ENCODE data around the gene SPDYE6. TPM values are rescaled to one million over a fixed set of nuclear protein-coding genes. Genes with fewer than 3 reads are reported as not detected.
"Not testable (repeated sequence)": the region's sequence is repeated elsewhere in the genome, so short reads cannot be mapped to it uniquely, and the experiment has no call there.

Gene SPDYE6
- total RNA-seq, 1 donor from 2014 or later: not detected

- DNase-seq (ENCODE audit: extremely low spot score in 2 of 2): no peak
Observed at GRCh38 chr7:102376964-102377466, 20.8 kb upstream of the SPDYE6 start.

DNA sequence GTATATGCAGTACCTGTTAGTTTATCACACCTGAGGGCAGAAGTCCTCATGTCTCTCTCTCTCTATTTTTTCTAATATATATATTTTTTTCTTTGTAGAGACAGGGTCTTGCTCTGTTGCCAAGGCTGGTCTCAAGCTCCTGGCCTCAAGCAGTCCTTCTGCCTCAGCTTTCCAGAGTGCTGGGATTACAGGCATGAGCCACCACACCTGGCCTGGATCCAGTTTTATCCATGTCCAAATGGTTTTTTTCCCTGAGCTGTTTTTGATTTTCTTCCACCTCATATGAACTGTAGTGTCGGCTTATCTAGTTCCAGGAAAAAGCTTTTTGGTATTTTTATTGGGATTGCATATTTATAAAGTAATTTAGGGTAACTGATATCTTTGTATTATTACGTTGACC, 16.6 kb upstream of the SPDYE6 start:
- intact Hi-C loops (cut with DNase I); H3K4me1 ChIP-seq; H3K36me3 ChIP-seq; H3K27ac ChIP-seq; H3K9me3 ChIP-seq; DNase-seq (ENCODE audit: extremely low spot score in 2 of 2); H3K4me3 ChIP-seq; H3K27me3 ChIP-seq: not testable (repeated sequence)

More at GRCh38 chr7:102376964-102377466, 20.8 kb upstream of the SPDYE6 start:
- TF ChIP-seq POLR2AphosphoS5 (IDR thresholded peaks at IDR 0.05; ENCODE audit: insufficient read depth in 1 of 2, low read depth in 1 of 2) (no peak), POLR2A (IDR thresholded peaks at IDR 0.05) (no peak)
- TF ChIP-seq, protein P1, sequence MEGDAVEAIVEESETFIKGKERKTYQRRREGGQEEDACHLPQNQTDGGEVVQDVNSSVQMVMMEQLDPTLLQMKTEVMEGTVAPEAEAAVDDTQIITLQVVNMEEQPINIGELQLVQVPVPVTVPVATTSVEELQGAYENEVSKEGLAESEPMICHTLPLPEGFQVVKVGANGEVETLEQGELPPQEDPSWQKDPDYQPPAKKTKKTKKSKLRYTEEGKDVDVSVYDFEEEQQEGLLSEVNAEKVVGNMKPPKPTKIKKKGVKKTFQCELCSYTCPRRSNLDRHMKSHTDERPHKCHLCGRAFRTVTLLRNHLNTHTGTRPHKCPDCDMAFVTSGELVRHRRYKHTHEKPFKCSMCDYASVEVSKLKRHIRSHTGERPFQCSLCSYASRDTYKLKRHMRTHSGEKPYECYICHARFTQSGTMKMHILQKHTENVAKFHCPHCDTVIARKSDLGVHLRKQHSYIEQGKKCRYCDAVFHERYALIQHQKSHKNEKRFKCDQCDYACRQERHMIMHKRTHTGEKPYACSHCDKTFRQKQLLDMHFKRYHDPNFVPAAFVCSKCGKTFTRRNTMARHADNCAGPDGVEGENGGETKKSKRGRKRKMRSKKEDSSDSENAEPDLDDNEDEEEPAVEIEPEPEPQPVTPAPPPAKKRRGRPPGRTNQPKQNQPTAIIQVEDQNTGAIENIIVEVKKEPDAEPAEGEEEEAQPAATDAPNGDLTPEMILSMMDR (IDR thresholded peaks at IDR 0.05): no peak
- Histone ChIP-seq H3K36me3 (peaks cover 0 to 25% of the 10 kb centered on the region in 2 donors), H3K9me3 (no peaks in the 10 kb centered on the region), H3K4me3 (no peak overlapping the region), H3K27ac (no peak overlapping the region), H3K27me3 (no peaks in the 10 kb centered on the region), H3K4me1 (no peaks in the 10 kb centered on the region)
- intact Hi-C loops (cut with DNase I): no loop called here

DNA sequence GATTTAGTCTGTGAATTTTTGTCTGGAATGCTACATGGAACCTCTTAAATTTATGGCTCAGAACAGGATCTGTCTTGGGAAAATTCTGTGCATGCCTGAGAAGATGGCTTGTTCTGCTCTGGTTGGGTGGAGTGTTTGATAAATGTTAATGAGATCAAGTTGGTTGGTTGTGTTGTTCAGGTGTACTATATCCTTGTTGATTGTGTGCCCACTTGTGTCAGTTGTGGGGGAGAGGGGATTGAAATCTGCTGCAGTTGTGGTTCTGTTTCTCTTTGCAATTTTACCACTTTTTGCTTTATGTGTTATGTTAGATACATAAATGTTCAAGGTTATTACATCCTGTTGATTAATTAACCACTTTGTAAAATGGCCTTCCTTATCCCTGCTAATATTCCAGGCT, 13.8 kb upstream of the SPDYE6 start:
- DNase-seq (ENCODE audit: extremely low spot score in 2 of 2); H3K4me3 ChIP-seq; H3K4me1 ChIP-seq; H3K36me3 ChIP-seq; H3K27ac ChIP-seq; H3K27me3 ChIP-seq; intact Hi-C loops (cut with DNase I); H3K9me3 ChIP-seq: not testable (repeated sequence)

DNA sequence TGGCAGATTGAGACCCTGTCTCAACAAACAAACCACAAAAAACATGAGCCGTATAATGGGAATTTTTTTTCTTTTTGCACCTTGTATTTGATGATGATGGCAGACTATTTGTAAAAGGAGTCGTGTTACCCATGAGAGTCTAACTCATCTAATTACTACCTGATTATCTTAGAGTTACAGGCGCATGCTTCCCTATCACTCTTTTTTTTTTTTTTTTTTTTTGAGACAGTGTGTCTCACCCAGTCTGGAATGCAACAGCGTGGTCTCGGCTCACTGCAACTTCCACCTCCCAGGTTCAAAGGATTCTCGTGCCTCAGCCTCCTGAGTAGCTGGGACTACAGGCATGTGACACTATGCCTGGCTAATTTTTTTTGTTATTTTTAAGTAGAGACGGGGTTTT, 9.1 kb upstream of the SPDYE6 start:
- H3K4me1 ChIP-seq; H3K4me3 ChIP-seq; H3K27me3 ChIP-seq; H3K9me3 ChIP-seq; DNase-seq (ENCODE audit: extremely low spot score in 2 of 2); H3K27ac ChIP-seq; intact Hi-C loops (cut with DNase I); H3K36me3 ChIP-seq: not testable (repeated sequence)

- Histone ChIP-seq H3K4me3 (peak overlapping the region; percentile 68 to 89), H3K27ac (peak overlapping the region; percentile 82)
- H3K27me3 ChIP-seq; intact Hi-C loops (cut with DNase I); H3K36me3 ChIP-seq; DNase-seq (ENCODE audit: extremely low spot score in 2 of 2); H3K9me3 ChIP-seq; H3K4me1 ChIP-seq: not testable (repeated sequence)
Observed at GRCh38 chr7:102364394-102364886, 8.2 kb upstream of the SPDYE6 start.

GRCh38 chr7:102363549-102364393, 7.5 kb upstream of the SPDYE6 start:
- peak; percentile 82 to 96 for TF ChIP-seq POLR2AphosphoS5 (IDR thresholded peaks at IDR 0.05; ENCODE audit: insufficient read depth in 1 of 2, low read depth in 1 of 2)
- TF ChIP-seq, protein P1 (IDR thresholded peaks at IDR 0.05): peak in 1 of 3 experiments; percentile 10
- H3K4me1 ChIP-seq; H3K9me3 ChIP-seq; intact Hi-C loops (cut with DNase I); H3K27me3 ChIP-seq; H3K36me3 ChIP-seq: not testable (repeated sequence)
- peak overlapping the region; percentile 82 for H3K27ac ChIP-seq
- DNase-seq (ENCODE audit: extremely low spot score in 2 of 2): peak; percentile 97 to 98
- peak overlapping the region; percentile 68 to 89 for H3K4me3 ChIP-seq

DNA sequence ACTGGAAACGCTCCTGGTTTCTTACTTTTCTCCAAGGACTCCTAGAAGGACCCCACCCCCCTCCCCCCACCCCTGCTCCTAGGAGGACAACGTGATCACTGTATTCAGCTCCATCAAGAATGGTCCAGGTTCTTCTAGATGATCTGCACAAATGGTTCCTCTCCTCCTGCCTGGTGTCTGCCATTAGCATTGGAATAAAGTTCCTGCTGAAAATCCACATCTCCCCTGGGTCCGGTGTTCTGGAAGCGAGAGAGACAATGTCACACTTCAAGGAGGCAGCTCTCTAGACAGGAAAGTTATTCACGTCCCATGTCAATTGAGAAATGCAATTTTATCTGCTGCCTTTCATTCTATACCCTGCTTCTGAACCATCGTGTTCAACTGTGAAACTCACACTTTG, 9.3 kb downstream of the SPDYE6 start:
- H3K27me3 ChIP-seq; H3K36me3 ChIP-seq; DNase-seq (ENCODE audit: extremely low spot score in 2 of 2); H3K4me1 ChIP-seq; intact Hi-C loops (cut with DNase I); H3K4me3 ChIP-seq; H3K9me3 ChIP-seq; H3K27ac ChIP-seq: not testable (repeated sequence)

- intact Hi-C loops (cut with DNase I); H3K9me3 ChIP-seq; H3K4me1 ChIP-seq; H3K27me3 ChIP-seq; DNase-seq (ENCODE audit: extremely low spot score in 2 of 2); H3K27ac ChIP-seq; H3K4me3 ChIP-seq; H3K36me3 ChIP-seq: not testable (repeated sequence)
Observed at GRCh38 chr7:102340599-102341368, 15.5 kb downstream of the SPDYE6 start.

- H3K4me3 ChIP-seq; H3K9me3 ChIP-seq; H3K27me3 ChIP-seq; DNase-seq (ENCODE audit: extremely low spot score in 2 of 2); intact Hi-C loops (cut with DNase I); H3K27ac ChIP-seq; H3K36me3 ChIP-seq; H3K4me1 ChIP-seq: not testable (repeated sequence)
Observed at GRCh38 chr7:102337420-102337819, 18.8 kb downstream of the SPDYE6 start.

DNA sequence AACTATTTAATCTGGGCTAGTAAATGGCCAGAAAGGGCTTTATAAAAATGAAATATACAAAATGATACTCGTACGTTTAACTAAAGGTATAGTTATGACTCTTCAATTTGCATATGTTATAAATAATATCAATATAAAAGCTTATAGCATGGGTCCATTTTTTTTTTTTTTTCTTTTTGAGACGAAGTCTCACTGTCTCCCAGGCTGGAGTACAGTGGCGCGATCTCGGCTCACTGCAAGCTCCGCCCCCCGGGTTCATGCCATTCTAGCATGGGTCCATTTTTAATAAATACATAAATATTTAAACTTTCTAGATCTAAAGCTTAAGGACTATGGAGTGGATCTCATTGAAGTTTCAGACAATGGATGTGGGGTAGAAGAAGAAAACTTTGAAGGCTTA, 19.2 kb downstream of the SPDYE6 start:
- H3K4me3 ChIP-seq; intact Hi-C loops (cut with DNase I); H3K9me3 ChIP-seq; H3K27me3 ChIP-seq; DNase-seq (ENCODE audit: extremely low spot score in 2 of 2); H3K27ac ChIP-seq; H3K36me3 ChIP-seq; H3K4me1 ChIP-seq: not testable (repeated sequence)

- DNase-seq (ENCODE audit: extremely low spot score in 2 of 2); H3K27me3 ChIP-seq; H3K4me3 ChIP-seq; H3K36me3 ChIP-seq; H3K27ac ChIP-seq; intact Hi-C loops (cut with DNase I); H3K9me3 ChIP-seq; H3K4me1 ChIP-seq: not testable (repeated sequence)
Observed at GRCh38 chr7:102335574-102335973, 20.7 kb downstream of the SPDYE6 start.

Data from vagina (tissue), 2 donors.